Stimulated activated CD8-positive, alpha-beta memory T cell treated with anti-CD3 and anti-CD28 coated beads, Interleukin-4, amount 100 ng/mL, for 1 hour (primary cell): ENCODE data around the gene IL1R2.
"Not testable (repeated sequence)": the region's sequence is repeated elsewhere in the genome, so short reads cannot be mapped to it uniquely, and the experiment has no call there.

ENCODE experiments used
- DNase-seq, 2 donors: peaks; one replicate each; pipeline ENCODE4 v3.0.0-alpha.2; 2020; ENCODE audit warnings: low read depth in 2 of 2, low spot score in 1 of 2

IL1R2 gene

GRCh38 chr2:102059151-102059550 lies 67.4 kb downstream of the IL1R2 start:
- no peak for DNase-seq

- no peak for DNase-seq
Observed at GRCh38 chr2:102060047-102060446, 68.3 kb downstream of the IL1R2 start.

GRCh38 chr2:102060792-102061191 lies 69.0 kb downstream of the IL1R2 start:
- no peak for DNase-seq

- DNase-seq, result no peak
Observed at GRCh38 chr2:102061286-102061699, 69.5 kb downstream of the IL1R2 start.

- DNase-seq, result no peak
Observed at GRCh38 chr2:102061962-102062795, 70.4 kb downstream of the IL1R2 start.

GRCh38 chr2:102062802-102063201 lies 71.0 kb downstream of the IL1R2 start:
- DNase-seq, result no peak

- no peak for DNase-seq
Observed at GRCh38 chr2:102063487-102063911, 71.7 kb downstream of the IL1R2 start.

- DNase-seq, result no peak
Observed at GRCh38 chr2:102063941-102064678, 72.3 kb downstream of the IL1R2 start.

GRCh38 chr2:102064679-102065674 lies 73.2 kb downstream of the IL1R2 start:
- no peak for DNase-seq

- DNase-seq, result no peak
Observed at GRCh38 chr2:102065675-102066252, 74.0 kb downstream of the IL1R2 start.

GRCh38 chr2:102066554-102066953 lies 74.8 kb downstream of the IL1R2 start:
- DNase-seq, result no peak

- not testable (repeated sequence) for DNase-seq
Observed at GRCh38 chr2:102068126-102068525, 76.4 kb downstream of the IL1R2 start.

GRCh38 chr2:102069311-102069974 lies 77.7 kb downstream of the IL1R2 start:
- no peak for DNase-seq

GRCh38 chr2:102070058-102070642 lies 78.4 kb downstream of the IL1R2 start:
- no peak for DNase-seq

GRCh38 chr2:102072741-102073140 lies 81.0 kb downstream of the IL1R2 start:
- no peak for DNase-seq

- no peak for DNase-seq
Observed at GRCh38 chr2:102073168-102073724, 81.5 kb downstream of the IL1R2 start.

- no peak for DNase-seq
Observed at GRCh38 chr2:102074152-102074783, 82.5 kb downstream of the IL1R2 start.

- DNase-seq, result no peak
Observed at GRCh38 chr2:102075479-102075878, 83.7 kb downstream of the IL1R2 start.

GRCh38 chr2:102076512-102076911 lies 84.8 kb downstream of the IL1R2 start:
- no peak for DNase-seq
